GM10847 (cell line): ENCODE data around the gene CNST.

Experiments
- POLR2A ChIP-seq: IDR thresholded peaks from 2 replicates; pipeline ENCODE4 v1.6.1; 2011; ENCODE audit not compliant: insufficient read length; ENCODE audit errors: extremely low read depth

CNST gene

GRCh38 chr1:246624091-246624490 is 57.8 kb downstream of the CNST start:
- TF ChIP-seq POLR2A: no peak

DNA sequence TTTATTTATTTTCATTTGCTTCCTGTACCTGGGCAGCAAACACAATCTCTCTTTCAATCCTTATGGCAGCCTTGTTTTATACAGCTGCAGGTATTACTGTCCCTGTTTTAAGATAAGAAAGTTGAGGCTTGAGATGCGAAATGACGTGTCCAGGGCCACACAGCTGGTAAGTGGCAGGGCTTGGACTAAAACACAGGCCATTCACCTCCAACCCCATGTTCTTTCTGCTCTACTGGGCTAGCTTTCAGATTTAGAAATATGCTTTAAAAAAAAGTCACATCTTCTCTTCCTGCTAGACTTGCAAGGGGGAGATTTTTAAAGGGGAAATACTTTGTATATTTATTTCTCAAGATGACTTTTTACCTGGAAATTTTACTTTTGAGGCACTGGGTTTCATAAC is 62.8 kb downstream of the CNST start:
- no peak for TF ChIP-seq POLR2A

DNA sequence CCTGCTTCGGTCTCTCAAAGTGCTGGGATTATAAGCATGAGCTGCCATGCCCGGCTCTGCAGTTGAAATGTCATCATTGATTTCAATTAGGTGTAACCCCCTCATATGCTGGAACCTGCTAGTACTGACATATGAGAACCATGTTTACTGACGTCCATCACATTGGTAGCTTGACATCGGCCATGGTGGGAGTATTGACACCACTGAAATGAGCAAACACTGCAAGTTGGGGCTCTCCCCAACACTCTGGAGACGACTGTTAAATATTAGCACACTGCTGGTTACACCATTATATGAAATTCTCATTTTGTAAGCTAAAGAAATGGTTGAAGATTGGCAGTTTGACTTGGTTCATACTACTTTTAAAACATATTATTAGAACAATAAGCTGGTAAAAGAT is 63.7 kb downstream of the CNST start:
- no peak for TF ChIP-seq POLR2A

GRCh38 chr1:246631426-246631825 is 65.2 kb downstream of the CNST start:
- no peak for TF ChIP-seq POLR2A

GRCh38 chr1:246632281-246633168 is 66.3 kb downstream of the CNST start:
- no peak for TF ChIP-seq POLR2A

DNA sequence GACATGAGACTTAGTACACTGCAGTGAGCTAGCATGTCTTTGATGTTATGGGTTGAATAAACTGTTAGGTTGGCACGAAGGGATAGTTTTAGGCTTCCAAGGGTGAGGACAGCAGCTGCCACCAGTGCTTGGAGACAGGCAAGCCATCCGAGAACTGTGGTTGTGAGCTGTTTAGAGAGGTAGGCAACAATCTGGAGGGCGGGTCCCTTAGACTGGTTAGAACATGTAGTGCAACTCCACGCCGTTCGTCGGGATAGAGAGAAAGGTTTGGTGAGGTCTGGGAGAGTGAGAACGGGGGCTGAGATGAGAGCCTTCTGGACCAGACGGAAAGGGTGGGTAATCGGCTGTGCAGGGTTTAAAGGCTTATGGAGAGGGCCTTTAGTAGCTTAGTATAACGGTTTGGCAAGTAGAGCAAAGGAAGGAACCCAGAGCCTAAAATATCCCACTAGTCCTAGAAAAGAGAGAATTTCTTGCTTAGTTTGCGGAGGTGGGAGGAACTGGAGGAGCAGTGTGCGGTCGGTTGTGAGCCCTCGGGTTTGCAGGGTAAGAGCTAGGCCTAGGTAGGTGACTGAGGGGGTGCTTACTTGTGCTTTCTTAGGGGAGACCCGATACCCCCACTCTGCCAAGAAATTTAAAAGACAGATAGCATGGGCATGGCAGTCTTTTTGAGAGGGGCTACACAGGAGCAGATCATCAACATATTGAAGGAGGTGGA is 72.8 kb downstream of the CNST start:
- no peak for TF ChIP-seq POLR2A

- no peak for TF ChIP-seq POLR2A
These were observed 73.5 kb downstream of the CNST start for GRCh38 chr1:246639732-246640131.

DNA sequence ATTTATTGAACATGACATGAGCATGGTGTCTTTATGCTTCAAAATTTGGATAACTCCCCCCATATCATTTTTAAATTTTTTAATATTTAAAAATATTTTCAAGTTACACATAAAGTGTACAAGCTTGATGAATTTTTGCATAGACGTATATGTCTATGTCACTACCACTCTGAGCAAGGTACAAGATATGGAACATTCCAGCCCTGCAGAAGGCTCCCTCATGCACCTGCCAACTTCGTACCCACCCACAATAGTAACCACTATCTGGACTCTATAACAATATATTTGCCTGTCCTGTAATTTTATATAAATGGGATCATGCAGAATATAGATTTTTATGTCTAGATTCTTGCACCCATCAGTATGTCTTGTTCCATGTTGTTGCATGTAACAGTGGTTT is 74.5 kb downstream of the CNST start:
- no peak for TF ChIP-seq POLR2A

DNA sequence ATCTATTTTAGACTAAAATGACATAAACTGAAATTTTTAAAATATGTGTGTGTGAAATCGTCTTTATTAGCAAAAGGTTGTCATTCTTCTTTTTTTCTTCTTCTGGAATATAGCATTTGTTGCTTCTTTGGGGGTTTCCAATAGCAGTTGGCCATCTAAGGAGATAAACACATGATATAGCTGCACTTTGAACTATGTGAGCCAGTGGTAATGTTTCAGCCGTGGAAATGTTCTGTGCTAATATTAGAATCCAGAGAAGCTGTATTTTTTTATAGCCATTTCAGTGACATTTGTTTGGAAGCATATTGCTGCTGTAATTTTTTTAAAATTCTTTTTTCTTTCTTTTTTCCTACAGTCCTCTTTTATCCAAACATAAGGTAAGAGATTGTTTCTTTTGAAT is 75.1 kb downstream of the CNST start:
- no peak for TF ChIP-seq POLR2A

DNA sequence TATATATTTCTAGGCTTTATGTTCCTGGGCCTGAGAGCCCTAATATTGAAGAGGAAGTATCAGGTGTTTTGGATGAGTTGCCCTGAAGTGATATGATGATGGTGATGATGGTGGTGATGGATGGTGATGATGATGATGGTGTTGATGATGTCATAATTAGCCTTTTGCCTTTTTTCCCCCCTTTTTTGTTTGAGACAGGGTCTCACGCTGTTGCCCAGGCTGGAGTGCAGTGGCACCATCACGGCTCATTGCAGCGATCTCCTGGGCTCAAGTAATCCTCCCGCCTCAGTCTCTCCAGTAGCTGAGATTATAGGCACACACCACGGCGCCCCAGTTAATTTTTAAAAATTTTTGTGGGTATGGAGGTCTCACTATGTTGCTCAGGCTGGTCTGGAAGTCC is 76.5 kb downstream of the CNST start:
- no peak for TF ChIP-seq POLR2A

- TF ChIP-seq POLR2A: no peak
These were observed 80.9 kb downstream of the CNST start for GRCh38 chr1:246647113-246647512.

- no peak for TF ChIP-seq POLR2A
These were observed 81.3 kb downstream of the CNST start for GRCh38 chr1:246647513-246647912.

DNA sequence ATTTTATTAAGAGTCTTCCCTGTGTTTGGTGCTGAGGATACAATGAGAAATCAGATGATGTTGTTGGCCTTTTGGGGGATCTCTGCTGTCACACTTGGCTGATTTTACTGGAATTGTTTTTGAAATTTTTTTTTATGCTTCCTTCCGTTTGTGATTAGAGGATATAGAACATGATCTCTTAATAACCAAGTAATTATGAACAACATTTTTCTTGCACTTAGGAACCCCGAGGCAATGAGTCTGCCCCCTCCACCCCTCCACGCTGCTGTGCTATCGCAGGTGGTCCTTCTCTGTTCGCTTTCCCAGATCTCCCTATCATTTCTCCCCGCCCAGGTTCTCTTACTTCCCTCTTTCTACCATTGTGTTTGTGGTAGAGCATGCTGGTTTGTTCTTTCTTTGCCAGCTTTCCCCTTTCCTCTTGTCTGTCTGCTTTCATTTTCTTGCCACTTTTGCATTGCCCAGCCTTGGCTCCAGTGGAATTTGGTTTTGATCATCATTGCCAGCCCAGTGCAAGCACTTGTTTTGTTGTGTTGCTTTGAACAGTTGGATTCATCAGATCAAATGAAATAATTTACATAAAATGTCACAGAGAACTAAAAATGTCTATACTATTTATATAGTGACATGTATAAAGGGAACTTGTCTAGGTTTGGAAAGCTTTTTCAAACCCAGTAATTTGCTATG is 84.9 kb downstream of the CNST start:
- no peak for TF ChIP-seq POLR2A

GRCh38 chr1:246658567-246658966 is 92.3 kb downstream of the CNST start:
- no peak for TF ChIP-seq POLR2A

- TF ChIP-seq POLR2A: no peak
These were observed 93.4 kb downstream of the CNST start for GRCh38 chr1:246659594-246660140.

GRCh38 chr1:246661451-246661850 is 95.2 kb downstream of the CNST start:
- no peak for TF ChIP-seq POLR2A
